K562 (cell line): ENCODE results near the gene APOL2. TPM values are rescaled to one million over a fixed set of nuclear protein-coding genes. Genes with fewer than 3 reads are reported as not detected.

Experiments used
- ATAC-seq: fragments of 200-7000 bp; cut with Tn5 transposase; 3 replicates; pipeline ENCODE4 v1.9.1; 2020; ENCODE audit warnings: moderate library complexity
- BruUV-seq: library from RNA; stranded (reverse); fragments of 400-500 nt; replicated peaks from 2 replicates; lab custom pipeline; 2021; lab: Mats Ljungman, UMichigan
- CTCF ChIA-PET: fragments of 300-600 bp; formaldehyde crosslinking; extraction: SDS; loops from one replicate; lab custom pipeline; 2021; ENCODE audit warnings: low intra/inter-chr PET ratio; lab: Yijun Ruan, JAX
- POLR2A ChIA-PET: fragments of 300-600, 350-650 bp; sonication (Branson Sonifier 250); formaldehyde crosslinking; extraction: SDS; loops from one replicate; lab custom pipeline; 2021; ENCODE audit warnings: antibody characterized with exemption, inconsistent platforms; lab: Yijun Ruan, JAX
- DNase-seq, 4 experiments: peaks; one replicate each; pipeline versions ENCODE4 v3.0.0 to v3.0.0-alpha.2; 2011 to 2018; ENCODE audit warnings: low spot score in 3 of 4, mixed read lengths in 3 of 4; ENCODE audit errors: extremely low read depth in 1 of 4
- FAIRE-seq: peaks from 2 replicates; lab custom pipeline; 2011; peaks lifted over from hg19 to GRCh38; lab: Jason Lieb, UNC
- H2AFZ ChIP-seq: 2 replicates; pipeline ENCODE4 v1.6.0; 2011; ENCODE audit warnings: low read depth, low read length, control low read depth, inconsistent platforms
- H3K27ac ChIP-seq: fragments of 200-600 bp; 3 replicates; pipeline ENCODE4 v1.8.0; 2011; ENCODE audit warnings: low read depth, mild to moderate bottlenecking, control low read depth, inconsistent platforms, low read length, moderate library complexity, mixed read lengths; ENCODE audit errors: extremely low read depth
- H3K27me3 ChIP-seq, 2 experiments: fragments of 300-600 bp in 1 of 2; 2 replicates in 1 of 2; 3 replicates in 1 of 2; pipeline versions ENCODE4 v1.6.0 to v1.8.0; 2011; ENCODE audit warnings: inconsistent platforms in 2 of 2, low read length in 2 of 2, mild to moderate bottlenecking in 1 of 2, mixed read lengths in 1 of 2, moderate library complexity in 1 of 2; ENCODE audit not compliant: control insufficient read depth in 2 of 2, insufficient read depth in 2 of 2
- H3K36me3 ChIP-seq: fragments of 300-600 bp; 3 replicates; pipeline ENCODE4 v1.8.0; 2011; ENCODE audit warnings: mild to moderate bottlenecking, low read length, inconsistent platforms; ENCODE audit not compliant: control insufficient read depth, insufficient read depth
- H3K4me1 ChIP-seq, 2 experiments: fragments of 200-600 bp in 1 of 2; replicated peaks in 1 of 2; 2 replicates in 1 of 2; 3 replicates in 1 of 2; pipeline versions ENCODE4 v1.5.1 to v1.8.0; 2011; ENCODE audit warnings: inconsistent platforms in 2 of 2, low read length in 2 of 2, mild to moderate bottlenecking in 1 of 2, mixed read lengths in 1 of 2, moderate library complexity in 1 of 2; ENCODE audit not compliant: control insufficient read depth in 2 of 2, insufficient read depth in 2 of 2
- H3K4me2 ChIP-seq: 2 replicates; pipeline ENCODE4 v1.6.1; 2011; ENCODE audit warnings: low read length, control low read depth, inconsistent platforms, mixed read lengths; ENCODE audit not compliant: insufficient read depth
- H3K4me3 ChIP-seq: fragments of 200-600 bp; sonication (generic), shearing (Covaris generic); 2 replicates; pipeline ENCODE4 v1.5.1; 2016; ENCODE audit warnings: control low read depth, inconsistent platforms
- H3K79me2 ChIP-seq: fragments of 200-600 bp; 3 replicates; pipeline ENCODE4 v1.8.0; 2011; ENCODE audit warnings: low read length, inconsistent platforms; ENCODE audit not compliant: control insufficient read depth, insufficient read depth
- H3K9ac ChIP-seq, 2 experiments: 2 replicates each; pipeline versions ENCODE4 v1.6.0 to v1.6.1; 2011; ENCODE audit warnings: low read depth in 2 of 2, low read length in 2 of 2, control low read depth in 1 of 2, inconsistent platforms in 1 of 2, mild to moderate bottlenecking in 1 of 2, mixed read lengths in 1 of 2; ENCODE audit not compliant: insufficient read depth in 1 of 2
- H3K9me1 ChIP-seq: one replicate; pipeline ENCODE4 v1.6.0; 2011; ENCODE audit warnings: inconsistent platforms, mild to moderate bottlenecking, low read length, moderate library complexity; ENCODE audit not compliant: control insufficient read depth, insufficient read depth
- H3K9me3 ChIP-seq: replicated peaks from 2 replicates; pipeline ENCODE4 v1.5.1; 2011; ENCODE audit warnings: low read depth, low read length, inconsistent platforms; ENCODE audit not compliant: control insufficient read depth, insufficient read depth
- H4K20me1 ChIP-seq: replicated peaks from 2 replicates; pipeline ENCODE4 v1.6.1; 2011; ENCODE audit warnings: low read length, inconsistent platforms, mixed read lengths; ENCODE audit not compliant: control insufficient read depth, insufficient read depth
- MAFF ChIP-seq: IDR thresholded peaks from 2 replicates; pipeline ENCODE4 v1.6.1; 2012; ENCODE audit warnings: low read length, improper control_type of control experiment
- MCM2 ChIP-seq: fragments of 450-650 bp; IDR thresholded peaks from 2 replicates; pipeline ENCODE4 v1.6.1; 2017; ENCODE audit warnings: low read depth, mild to moderate bottlenecking
- MEF2D ChIP-seq: conservative IDR thresholded peaks from 2 replicates; pipeline ENCODE4 v1.6.1; 2016; ENCODE audit warnings: low read depth, missing genetic modification characterization, missing compliant biosample characterization
- MXD1 ChIP-seq: fragments of 250-450 bp; sonication (Bioruptor Pico); IDR thresholded peaks from 2 replicates; pipeline ENCODE4 v1.8.0; 2021; ENCODE audit warnings: borderline replicate concordance, mild to moderate bottlenecking, moderate library complexity; ENCODE audit not compliant: poor library complexity, severe bottlenecking
- NR0B1 ChIP-seq: fragments of 450-650 bp; IDR thresholded peaks from one replicate; pipeline ENCODE4 v1.6.1; 2018; ENCODE audit warnings: mild to moderate bottlenecking, moderate library complexity; ENCODE audit not compliant: partially characterized antibody
- POLR2G ChIP-seq: fragments of 200-400 bp; formaldehyde crosslinking; IDR thresholded peaks from 2 replicates; pipeline ENCODE4 v1.6.1; 2017; ENCODE audit warnings: low read depth, mild to moderate bottlenecking, antibody characterized with exemption, low read length, moderate library complexity
- RBM17 ChIP-seq: fragments of 200-400 bp; formaldehyde crosslinking; IDR thresholded peaks from 2 replicates; pipeline ENCODE4 v1.6.1; 2017; ENCODE audit warnings: low read depth, mild to moderate bottlenecking, low read length, borderline replicate concordance
- RBM22 ChIP-seq: fragments of 200-400 bp; formaldehyde crosslinking; IDR thresholded peaks from 2 replicates; pipeline ENCODE4 v1.6.1; 2018; ENCODE audit warnings: low read length, low read depth; ENCODE audit not compliant: poor library complexity, severe bottlenecking
- SPI1 ChIP-seq: IDR thresholded peaks from 2 replicates; pipeline ENCODE4 v1.6.1; 2011; ENCODE audit warnings: low read depth, low read length, control low read depth, borderline replicate concordance
- ZNF212 ChIP-seq: fragments of 450-650 bp; formaldehyde crosslinking; IDR thresholded peaks from 2 replicates; pipeline ENCODE4 v1.4.0; 2020; ENCODE audit warnings: mild to moderate bottlenecking
- ZNF41 ChIP-seq: fragments of 250-450 bp; sonication (Bioruptor Pico); conservative IDR thresholded peaks from 2 replicates; pipeline ENCODE4 v1.4.0; 2020; ENCODE audit warnings: mild to moderate bottlenecking
- ZNF445 ChIP-seq: fragments of 250-450 bp; sonication (Bioruptor Pico); IDR thresholded peaks from 2 replicates; pipeline ENCODE4 v1.4.0; 2020; ENCODE audit warnings: low read depth, mild to moderate bottlenecking, moderate library complexity
- ZNF785 ChIP-seq: fragments of 250-450 bp; sonication (Bioruptor Pico); IDR thresholded peaks from 2 replicates; pipeline ENCODE4 v1.4.0; 2020; ENCODE audit warnings: mild to moderate bottlenecking
- WGBS: fragments of 100-300 bp; shearing (Covaris generic); methylation state at CpG from one replicate; pipeline ENCODE4 v1.1.6; 2016; ENCODE audit warnings: low coverage, mixed read lengths; ENCODE audit not compliant: insufficient coverage; ENCODE audit errors: missing lambda C conversion rate; 5-methylcytosine and 5-hydroxymethylcytosine counted together
- in situ Hi-C: fragments of 300-500 bp; cut with MboI; formaldehyde crosslinking; loops from 4 replicates; pipeline ENCODE4 v1.15.0; 2018; ENCODE audit warnings: inconsistent platforms, mixed read lengths
- intact Hi-C: fragments of 100-400 bp; cut with micrococcal nuclease; formaldehyde crosslinking; loops from 2 replicates; pipeline ENCODE4 v1.14.2; 2022
- polyA plus RNA-seq, 8 experiments: library from polyadenylated mRNA; depleted of rRNA in 4 of 8; stranded (reverse) in 5 of 8; unstranded in 3 of 8; fragments of >200 nt; fragmentation: Nextera tagmentation in 2 of 8; fragmentation: Illumina TruSeq in 1 of 8; extraction: Ambion mirVana in 2 of 8; extraction: Trizol in 1 of 8; gene quantifications; 2 replicates each; pipeline versions ENCODE4 v1.2.1 to v1.2.3, GENCODE V29; 2011 to 2014; ENCODE audit warnings: inconsistent platforms in 1 of 8, missing spikeins in 1 of 8
- total RNA-seq, 7 experiments: library from RNA; depleted of rRNA in 6 of 7; stranded (reverse); fragments of >200 nt in 6 of 7; fragmentation: Illumina TruSeq in 2 of 7; extraction: Trizol in 2 of 7; gene quantifications; 2 replicates each; pipeline versions ENCODE4 v1.2.1 to v1.2.3, GENCODE V29; 2011 to 2021; ENCODE audit warnings: low replicate concordance in 1 of 7

Gene APOL2
- total and polyA plus RNA-seq, 9 of the 15 experiments (the other 6 are each of a cell fraction or from before 2014, with no cell fraction given): 2.7 to 10.6 (median 8.9) TPM

DNA sequence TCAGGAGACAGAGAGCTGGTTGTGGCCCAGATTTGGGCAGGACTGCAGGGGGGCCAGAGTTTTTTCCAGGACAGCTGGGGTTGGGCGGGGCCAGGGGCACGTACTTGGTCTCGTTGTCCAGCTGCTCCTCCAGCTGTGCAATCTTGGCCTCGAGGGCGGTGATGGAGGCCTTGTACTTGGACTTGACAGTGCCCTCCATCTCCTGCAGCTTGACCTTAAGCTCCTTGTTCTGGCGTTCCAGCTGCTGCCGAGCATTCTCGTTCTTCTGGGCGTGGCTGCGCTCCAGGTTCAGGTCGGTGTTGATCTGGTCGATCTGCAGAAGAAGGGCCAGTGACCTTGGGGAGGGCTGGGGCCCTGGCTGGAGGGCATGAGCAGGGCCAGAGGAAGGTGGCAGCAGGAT is 45.7 kb upstream of the APOL2 start:
- H3K4me2 ChIP-seq: no peak overlapping the region
- no TSS peak for BruUV-seq
- WGBS: 93% methylated on average over 6 of the region's 12 CpGs
- no peaks in the 10 kb centered on the region for H3K27me3 ChIP-seq
- FAIRE-seq (no peak), DNase-seq (no peak), ATAC-seq (no peak)
- no peak overlapping the region for H2AFZ ChIP-seq
- H3K9ac ChIP-seq: no peak overlapping the region; a peak in 1 of 4 replicates
- no peaks in the 10 kb centered on the region for H3K9me1 ChIP-seq
- ChIA-PET POLR2A (no interaction called here), CTCF (no interaction called here)
- H3K27ac ChIP-seq: no peak overlapping the region
- peaks cover 80% of the 10 kb centered on the region; the same call in 2 of the 3 replicates for H3K36me3 ChIP-seq
- TF ChIP-seq NR0B1 (no peak), MCM2 (no peak)
- H3K4me3 ChIP-seq: no peak overlapping the region
- peaks cover 6% of the 10 kb centered on the region; the same call in 1 of the 2 replicates for H4K20me1 ChIP-seq
- in situ Hi-C loops: no loop called here
- intact Hi-C loops: loop anchor here (5.0 kb wide), 1 partner anchor 143 kb away; no protein-coding TSS in a partner anchor
- H3K4me1 ChIP-seq: peaks cover 0 to 11% of the 10 kb centered on the region in 2 experiments; a peak in 2 of 5 replicates
- no peaks in the 10 kb centered on the region for H3K9me3 ChIP-seq
- no peaks in the 10 kb centered on the region for H3K79me2 ChIP-seq

DNA sequence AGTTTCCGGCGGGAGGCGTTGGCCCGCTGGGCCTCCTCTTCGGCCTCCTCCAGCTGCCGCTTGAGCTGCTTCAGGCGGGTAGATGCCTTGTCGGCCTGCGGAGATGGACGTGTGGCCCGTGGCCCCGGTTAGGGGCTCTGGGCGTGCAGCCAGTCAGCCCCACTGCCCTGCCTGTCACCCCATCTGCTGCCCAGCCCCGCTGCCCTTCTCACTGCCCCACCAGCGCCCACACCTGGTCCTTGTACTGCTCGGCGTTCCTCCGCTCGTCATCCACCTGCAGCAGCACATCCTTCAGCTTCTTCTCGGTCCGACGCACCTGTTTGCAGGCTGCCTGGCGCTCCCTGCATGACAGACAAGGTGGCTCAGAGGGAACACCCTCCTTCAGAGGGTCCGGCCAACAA is 44.8 kb upstream of the APOL2 start:
- Histone ChIP-seq H2AFZ (no peak overlapping the region), H4K20me1 (peaks cover 6% of the 10 kb centered on the region; the same call in 1 of the 2 replicates), H3K4me2 (no peak overlapping the region), H3K9me3 (no peaks in the 10 kb centered on the region), H3K4me3 (no peak overlapping the region), H3K9me1 (no peaks in the 10 kb centered on the region), H3K9ac (peak overlapping the region in 1 of 2 experiments; percentile 35; a peak in 1 of 4 replicates), H3K27me3 (no peaks in the 10 kb centered on the region), H3K4me1 (peaks cover 0 to 11% of the 10 kb centered on the region in 2 experiments; a peak in 2 of 5 replicates), H3K79me2 (no peaks in the 10 kb centered on the region), H3K27ac (no peak overlapping the region), H3K36me3 (peaks cover 72% of the 10 kb centered on the region; the same call in 2 of the 3 replicates)
- in situ Hi-C loops (no loop called here), intact Hi-C loops (no loop called here)
- ChIA-PET POLR2A (interaction anchor here (0.7 kb wide), 1 partner anchor 9 kb away, joined by 5 read pairs; no protein-coding TSS in a partner anchor), CTCF (no interaction called here)
- FAIRE-seq (no peak), ATAC-seq (no peak), DNase-seq (no peak)
- BruUV-seq: no TSS peak
- WGBS: 95% methylated on average over 14 of the region's 24 CpGs
- TF ChIP-seq POLR2G (0 out of 2 replicates have a peak, but pooled peaks have one; percentile 35), RBM22 (peak; percentile 49), MXD1 (CRISPR knock-in tag) (no peak), SPI1 (no peak), ZNF212 (CRISPR knock-in tag) (no peak), ZNF41 (CRISPR knock-in tag) (no peak), MEF2D (tag) (no peak), ZNF785 (CRISPR knock-in tag) (no peak), MAFF (no peak), RBM17 (no peak), ZNF445 (CRISPR knock-in tag) (no peak)
